GM21529 (cell line): ENCODE results near the gene DFFB.
"Not testable (repeated sequence)": the region's sequence is repeated elsewhere in the genome, so short reads cannot be mapped to it uniquely, and the experiment has no call there.

ENCODE experiments used
- ATAC-seq: cut with Tn5 transposase; IDR thresholded peaks from one replicate; pipeline ENCODE4 v1.9.1; 2021; ENCODE audit not compliant: unreplicated experiment

Gene DFFB

GRCh38 chr1:3908886-3909517, 51.7 kb downstream of the DFFB start:
- ATAC-seq: no peak

GRCh38 chr1:3909615-3910014, 52.3 kb downstream of the DFFB start:
- ATAC-seq: no peak

GRCh38 chr1:3910049-3910731, 52.9 kb downstream of the DFFB start:
- ATAC-seq: no peak

- ATAC-seq: peak; percentile 62
Measured at GRCh38 chr1:3910857-3911845, 53.9 kb downstream of the DFFB start.

DNA sequence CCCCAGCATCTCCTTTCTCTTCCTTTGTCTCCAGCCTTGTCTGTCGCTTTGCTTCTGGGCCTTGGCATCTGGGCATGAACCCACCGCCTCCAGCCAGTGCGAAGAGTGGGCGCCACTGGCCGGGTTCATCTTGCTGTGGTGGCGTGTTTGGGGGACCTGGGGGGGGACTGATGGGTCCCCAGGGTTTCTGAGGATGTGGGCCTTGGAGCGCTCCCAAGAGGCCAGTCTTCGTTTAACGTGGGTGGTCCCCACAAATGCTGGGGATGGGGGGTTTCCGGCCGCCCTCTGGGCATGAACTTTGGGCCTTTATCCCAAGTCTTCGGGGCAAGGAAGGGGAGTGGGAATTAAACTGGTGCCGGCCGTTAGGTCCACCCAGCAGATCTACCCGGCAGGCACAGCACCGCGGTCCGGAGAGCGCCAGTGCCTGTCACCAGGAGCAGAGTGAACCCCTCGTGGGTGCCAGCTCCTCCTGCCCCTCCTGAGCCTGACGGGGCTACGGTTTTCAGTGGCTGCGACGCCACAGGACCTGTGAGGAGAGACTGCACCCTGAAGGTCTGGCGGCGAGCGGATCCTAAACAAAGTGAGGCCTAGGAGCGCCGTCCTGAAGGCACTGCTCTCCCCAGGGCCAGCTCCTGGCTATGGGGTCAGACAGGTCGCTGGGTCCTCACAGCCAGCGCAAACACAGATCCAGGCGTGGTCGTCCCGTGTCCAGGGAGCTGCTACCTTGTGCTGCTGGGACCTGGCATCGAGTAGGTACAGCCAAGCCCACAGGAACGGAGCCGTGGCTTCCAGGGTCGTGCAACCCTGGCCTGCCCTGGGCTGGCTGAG, 54.9 kb downstream of the DFFB start:
- no peak for ATAC-seq

GRCh38 chr1:3912809-3913685, 55.8 kb downstream of the DFFB start:
- no peak for ATAC-seq

DNA sequence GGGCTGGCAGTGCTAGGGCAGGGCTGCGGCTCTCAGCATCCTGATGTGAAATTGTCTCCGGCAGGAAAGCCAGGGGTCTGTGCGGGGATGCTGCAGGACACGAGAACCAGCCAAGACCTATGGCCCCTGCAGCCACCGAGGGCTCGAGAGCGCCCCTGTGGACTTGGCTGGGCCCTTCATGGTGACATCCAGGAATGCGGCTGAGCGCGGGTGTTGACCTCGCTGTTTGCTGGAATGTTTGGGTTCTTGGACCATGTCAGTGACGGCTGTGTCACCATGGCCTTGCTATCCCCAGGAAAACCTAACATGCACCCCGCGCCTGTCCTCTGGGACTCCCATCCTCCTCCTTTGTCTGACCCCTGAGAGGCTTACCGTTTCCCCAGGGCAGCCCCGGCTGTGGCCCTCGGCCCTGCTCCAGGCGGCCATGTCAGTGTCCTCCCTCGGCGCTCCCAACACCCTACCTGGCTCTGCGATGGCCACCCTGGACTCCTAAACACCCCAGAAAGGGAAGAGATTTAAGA, 57.1 kb downstream of the DFFB start:
- ATAC-seq: no peak

- ATAC-seq: no peak
Measured at GRCh38 chr1:3914911-3915310, 57.6 kb downstream of the DFFB start.

GRCh38 chr1:3915551-3916121, 58.4 kb downstream of the DFFB start:
- no peak for ATAC-seq

DNA sequence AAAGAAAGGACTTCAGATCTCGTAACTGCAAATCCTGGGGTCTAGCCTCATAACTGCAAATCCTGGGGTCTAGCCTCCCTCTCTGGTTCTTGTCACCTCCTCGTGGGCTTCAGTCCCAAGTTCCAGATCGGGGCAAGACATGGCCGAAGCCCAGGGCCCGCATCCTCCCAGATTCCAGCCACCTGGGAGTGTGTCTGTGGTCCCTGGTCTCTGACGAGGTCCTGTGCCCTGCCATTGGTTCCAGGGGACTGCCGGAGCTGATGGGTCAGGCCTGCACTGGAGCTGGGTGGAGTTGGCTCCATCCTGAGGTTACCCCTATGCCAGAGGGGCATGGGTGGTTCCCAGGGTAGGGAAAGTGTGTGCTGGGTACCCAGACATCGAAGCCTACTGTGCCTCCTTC, 60.5 kb downstream of the DFFB start:
- no peak for ATAC-seq

- ATAC-seq: not testable (repeated sequence)
Measured at GRCh38 chr1:3918359-3918758, 61.1 kb downstream of the DFFB start.

- no peak for ATAC-seq
Measured at GRCh38 chr1:3918966-3919611, 61.8 kb downstream of the DFFB start.

GRCh38 chr1:3919706-3920105, 62.4 kb downstream of the DFFB start:
- no peak for ATAC-seq

DNA sequence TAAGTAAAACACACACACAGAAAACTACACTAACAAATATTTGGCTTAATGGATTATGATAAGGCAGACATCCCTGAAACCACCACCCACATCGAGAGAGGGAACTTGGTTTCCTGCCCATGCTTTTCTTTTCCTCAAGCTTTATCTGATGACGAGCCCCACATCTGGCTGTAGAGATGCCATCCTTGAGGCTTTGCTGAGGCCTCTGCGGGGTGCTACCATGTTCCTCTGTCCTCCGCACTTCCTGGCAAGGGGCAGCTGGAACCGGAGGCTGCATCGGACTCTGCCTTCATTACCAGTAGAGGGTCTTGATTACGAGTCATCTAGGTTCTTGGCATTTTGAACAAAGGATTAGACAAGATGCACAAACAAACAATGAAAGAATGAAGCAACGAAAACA, 64.5 kb downstream of the DFFB start:
- no peak for ATAC-seq

DNA sequence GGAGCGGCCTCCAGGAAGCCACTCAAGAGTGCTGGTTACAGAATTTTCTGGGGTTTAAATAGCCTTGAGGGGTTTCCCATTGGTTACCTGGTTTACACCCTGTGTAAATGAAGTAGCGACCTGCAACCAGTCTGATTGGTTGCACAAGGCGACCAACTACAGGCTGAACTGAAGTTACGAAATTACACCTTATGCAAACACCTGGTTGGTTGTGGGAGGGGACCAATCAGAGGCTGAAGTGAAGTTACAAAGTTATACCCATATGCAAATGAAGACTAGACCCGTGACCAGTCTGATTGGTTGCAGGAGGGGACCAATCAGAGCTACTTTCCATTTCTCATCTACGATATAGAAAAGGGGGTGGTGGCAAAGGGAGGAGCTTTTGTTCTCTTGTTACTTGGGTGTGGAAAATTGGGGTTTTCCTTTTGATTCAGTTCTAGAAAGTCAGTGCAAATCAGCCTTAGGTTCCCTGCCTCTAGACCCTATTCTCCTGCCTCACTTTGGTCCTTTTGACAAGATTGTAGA, 65.0 kb downstream of the DFFB start:
- ATAC-seq: no peak

DNA sequence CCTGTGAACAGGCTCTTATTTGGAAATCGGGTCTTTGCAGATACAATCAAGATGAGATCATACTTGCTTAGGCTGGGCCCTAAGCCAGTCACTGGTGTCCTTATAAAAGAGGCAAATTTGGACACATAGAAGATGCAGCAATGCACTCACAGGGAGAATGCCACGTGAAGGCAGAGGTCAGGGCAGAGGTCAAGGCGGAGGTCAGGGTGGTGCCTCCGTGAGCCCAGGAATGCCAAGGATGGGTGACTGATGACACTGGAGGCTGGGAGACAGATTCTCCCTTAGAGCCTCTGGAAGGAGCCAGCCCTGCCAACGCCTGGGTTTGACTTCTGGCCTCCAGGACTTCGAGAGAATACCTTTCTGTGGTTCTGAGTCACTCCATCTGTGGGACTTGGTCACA, 65.6 kb downstream of the DFFB start:
- no peak for ATAC-seq

DNA sequence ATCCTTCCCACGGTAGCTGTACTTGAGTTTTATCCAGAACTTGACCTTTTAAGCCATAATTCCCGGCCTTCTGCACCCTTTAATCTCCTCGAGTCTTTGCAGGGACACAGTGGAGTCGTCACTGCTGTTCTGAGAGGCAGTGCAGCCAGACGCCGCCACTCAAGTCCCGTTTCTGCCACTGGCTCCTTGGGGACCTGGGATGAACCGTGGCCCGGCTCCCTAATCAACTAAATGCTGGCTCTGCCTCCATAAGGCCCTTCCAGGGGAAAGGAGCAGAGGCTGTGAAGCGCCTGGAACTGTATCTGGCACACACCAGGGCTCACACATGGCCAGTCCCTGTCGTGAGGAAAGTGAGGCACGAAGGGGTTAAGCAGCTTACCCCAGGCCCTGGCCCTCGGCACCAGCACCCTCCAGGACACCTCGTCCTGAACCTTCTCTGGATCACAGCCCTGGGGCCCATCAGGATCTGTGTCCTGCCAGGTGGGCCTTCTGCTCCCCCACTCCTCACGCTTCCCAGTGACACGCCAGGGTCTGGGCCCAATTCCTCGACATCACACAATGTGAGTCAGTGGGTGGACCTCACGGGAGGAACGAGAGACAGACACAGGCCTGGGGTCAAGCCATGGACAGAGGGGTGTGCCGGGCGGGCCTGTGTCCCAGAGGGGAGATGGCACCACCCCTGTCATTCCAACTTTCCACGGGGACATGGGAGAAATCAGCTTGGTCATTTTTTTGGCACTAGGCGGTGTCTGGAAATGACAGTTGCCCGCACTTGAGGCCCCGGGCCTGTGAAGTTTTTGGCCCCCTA, 66.3 kb downstream of the DFFB start:
- ATAC-seq: no peak
